NCI-H187 (cell line): ENCODE measurements around the gene ITGB2.
"Not testable (repeated sequence)": the region's sequence is repeated elsewhere in the genome, so short reads cannot be mapped to it uniquely, and the experiment has no call there.

ENCODE experiments used
- DNase-seq, 2 experiments: peaks; one replicate each; lab custom pipeline; 2025; lab: John Stamatoyannopoulos, UW

Gene ITGB2

DNA sequence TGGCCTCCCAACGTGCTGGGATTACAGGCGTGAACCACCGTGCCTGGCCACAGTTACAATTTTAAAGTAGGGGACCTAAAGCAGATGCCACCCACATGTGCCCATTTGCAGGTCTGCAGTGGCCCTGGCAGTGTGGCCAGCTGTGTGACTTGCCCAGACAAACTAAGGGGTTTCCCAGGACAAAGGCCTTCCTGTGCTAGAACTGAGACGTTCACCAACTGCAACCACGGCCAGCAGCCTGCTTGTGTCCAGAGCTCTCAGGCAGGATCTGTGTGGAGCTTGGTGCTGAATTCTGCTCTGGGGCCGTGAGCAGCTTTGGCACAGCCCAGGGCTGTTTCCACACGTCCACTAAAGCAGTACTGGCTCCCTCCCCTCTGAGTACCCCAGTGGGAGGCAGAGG, 36.6 kb downstream of the ITGB2 start:
- no peak for DNase-seq

DNA sequence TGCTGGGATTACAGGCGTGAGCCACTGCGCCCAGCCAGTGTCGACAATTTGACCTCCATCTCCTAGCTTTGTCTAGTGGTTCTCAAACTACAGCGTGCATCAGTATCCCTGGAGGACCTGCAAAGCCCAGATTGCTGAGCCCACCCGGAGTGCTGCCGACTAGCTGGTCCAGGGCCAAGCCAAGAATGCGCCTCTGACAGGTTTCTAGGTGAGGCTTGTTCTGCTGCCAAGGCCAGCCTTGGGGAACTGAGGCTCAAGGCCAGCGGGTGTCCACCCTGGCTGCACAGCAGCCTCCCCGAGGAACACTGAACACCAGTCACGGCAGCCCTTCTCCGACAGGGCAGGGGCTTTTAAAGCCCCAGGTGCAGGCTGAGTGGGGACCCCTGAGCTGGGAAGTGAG, 37.4 kb downstream of the ITGB2 start:
- no peak for DNase-seq

- no peak for DNase-seq
These were observed 39.4 kb downstream of the ITGB2 start for GRCh38 chr21:44881198-44881872.

DNA sequence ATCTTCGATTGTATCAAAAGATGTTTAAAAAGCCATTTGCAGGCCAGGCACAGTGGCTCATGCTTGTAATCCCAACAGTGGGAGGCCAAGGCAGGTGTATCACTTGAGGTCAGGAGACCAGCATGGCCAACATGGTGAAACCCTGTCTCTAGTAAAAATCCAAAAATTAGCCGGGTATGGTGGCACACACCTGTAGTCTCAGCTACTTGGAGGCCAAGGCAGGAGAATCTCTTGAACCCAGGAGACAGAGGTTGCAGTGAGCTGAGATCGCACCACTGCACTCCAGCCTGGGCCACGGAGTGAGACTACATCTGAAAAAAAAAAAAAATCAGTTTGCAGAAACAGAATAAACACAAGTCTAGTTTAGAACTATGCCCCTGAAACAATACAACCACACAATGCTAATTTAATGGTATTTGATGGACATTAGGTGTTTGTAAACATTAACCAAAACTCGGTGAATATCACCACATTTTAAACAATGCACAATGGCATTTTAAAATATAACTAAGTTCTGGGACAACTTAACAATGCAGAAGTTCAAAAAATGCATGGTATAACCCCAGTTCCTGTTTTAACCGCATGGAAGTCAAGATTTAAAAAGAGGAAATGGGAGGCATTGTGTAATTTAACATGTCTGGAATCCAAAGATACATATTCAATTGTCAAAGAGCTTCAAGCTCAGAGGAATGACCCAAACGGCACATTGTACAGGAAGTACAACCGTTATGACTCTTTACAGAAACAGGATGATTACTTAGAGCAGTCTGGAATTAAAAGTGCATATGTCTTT, 40.1 kb downstream of the ITGB2 start:
- DNase-seq = no peak

DNA sequence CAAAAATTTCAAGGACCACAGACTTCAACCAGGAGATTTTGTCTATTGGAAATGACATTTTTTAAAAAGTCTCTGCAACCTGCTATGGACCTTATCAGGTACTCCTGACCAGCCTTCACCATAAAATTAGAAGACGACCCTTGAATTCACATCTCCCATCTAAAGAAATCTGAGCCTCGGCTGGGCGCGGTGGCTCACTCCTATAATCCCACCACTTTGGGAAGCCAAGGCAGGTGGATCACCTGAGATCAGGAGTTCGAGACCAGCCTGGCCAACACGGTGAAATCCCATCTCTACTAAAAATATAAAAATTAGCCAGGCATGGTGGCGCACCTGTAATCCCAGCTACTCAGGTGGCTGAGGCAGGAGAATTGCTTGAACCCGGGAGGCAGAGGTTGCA, 41.5 kb downstream of the ITGB2 start:
- not testable (repeated sequence) for DNase-seq

- no peak for DNase-seq
These were observed 42.4 kb downstream of the ITGB2 start for GRCh38 chr21:44878053-44878982.

DNA sequence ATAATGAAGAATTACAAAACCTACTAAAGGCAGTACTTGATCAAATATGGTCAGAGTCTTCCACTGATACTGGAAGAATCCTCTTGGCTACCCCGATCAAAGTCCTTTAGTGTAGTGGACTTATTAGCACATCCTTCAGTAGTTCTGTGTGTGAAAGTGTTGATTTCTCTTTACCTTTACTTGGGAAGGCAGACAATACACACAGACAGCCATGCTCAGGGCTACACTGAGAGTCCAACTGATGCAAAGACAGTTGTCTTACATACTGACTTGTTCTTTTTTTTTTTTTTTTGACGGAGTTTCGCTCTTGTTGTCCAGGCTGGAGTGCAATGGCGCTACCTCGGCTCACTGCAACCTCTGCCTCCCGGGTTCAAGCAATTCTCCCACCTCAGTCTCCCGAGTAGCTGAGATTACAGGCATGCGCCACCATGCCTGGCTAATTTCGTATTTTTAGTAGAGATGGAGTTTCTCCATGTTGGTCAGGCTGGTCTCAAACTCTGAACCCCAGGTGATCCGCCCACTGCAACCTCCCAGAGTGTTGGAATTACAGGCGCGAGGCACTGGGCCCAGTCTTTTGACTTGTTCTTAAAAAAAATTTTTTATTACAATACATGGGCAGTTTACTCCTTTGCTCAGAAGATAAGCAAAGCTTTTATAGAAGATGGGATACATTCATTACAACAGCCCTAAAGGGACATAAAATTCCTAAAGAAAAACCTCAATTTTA, 43.7 kb downstream of the ITGB2 start:
- no peak for DNase-seq

DNA sequence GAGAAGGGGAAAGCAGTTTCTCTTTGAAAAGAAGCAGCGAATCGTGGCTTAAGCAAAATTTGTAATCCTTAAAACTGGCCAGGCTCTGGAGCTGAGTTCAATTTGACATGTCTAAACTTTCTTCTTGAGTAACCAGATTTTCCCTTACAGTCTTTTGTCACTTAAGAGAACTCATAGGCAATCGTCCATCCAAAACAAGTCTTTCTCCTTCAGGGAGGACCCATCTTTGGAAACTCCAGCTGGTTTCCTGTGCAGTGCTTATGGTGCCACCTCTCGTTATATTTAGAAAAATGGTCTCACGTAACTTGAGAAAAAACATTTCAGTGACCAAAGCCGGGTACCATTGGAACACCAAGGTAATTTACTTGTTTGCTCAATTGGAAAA, 45.4 kb downstream of the ITGB2 start:
- DNase-seq = no peak

DNA sequence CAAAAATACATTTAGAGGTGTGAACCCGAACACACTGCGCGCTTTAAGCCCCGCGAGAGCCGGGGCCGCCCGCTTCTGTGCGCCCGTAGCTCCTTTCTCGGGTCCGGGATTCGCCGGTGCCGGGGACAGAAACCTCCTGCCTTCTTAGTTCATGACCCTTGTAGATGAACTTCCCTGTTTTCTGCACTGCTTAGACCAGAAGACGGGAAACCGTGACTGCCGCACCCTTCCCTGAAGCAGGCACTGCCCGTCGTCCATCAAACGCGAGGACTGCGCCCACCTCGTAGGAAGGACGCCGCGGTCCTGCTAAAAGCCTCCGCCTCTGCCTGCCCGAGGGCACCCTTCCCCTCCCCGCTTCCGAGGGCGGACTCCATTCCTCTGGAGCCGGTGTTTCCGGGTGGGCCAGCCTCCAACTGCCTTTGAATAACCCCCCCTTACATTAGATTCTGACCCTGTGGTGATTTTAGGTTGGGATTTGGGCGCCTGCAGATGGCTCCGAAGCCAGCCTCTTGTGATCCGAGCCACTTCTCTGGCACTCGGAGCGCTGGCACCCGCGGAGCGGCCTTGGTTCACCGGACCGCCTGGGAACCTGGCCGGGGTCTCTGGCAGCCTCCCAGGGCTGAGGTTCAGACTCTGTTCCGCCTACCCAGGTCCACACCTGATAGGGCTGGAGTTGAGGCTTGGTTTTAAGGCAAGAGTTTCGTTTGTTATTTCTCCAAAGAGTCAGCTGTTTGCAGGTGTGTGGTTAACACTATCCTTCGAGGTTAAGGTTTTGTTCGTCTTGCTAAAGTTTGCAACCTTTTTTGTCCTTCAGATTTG, 46.0 kb downstream of the ITGB2 start:
- DNase-seq = no peak

- peak in 1 of 2 experiments; percentile 38 for DNase-seq
These were observed 46.5 kb downstream of the ITGB2 start for GRCh38 chr21:44874240-44874496.

- DNase-seq = peak; percentile 93 to 98
These were observed 47.1 kb downstream of the ITGB2 start, which contains the start of gene PTTG1IP for GRCh38 chr21:44873356-44874239. Gene PTTG1IP (minus strand): TSS chr21:44873690. CDS start chr21:44873616, 74 bp downstream.

- DNase-seq = no peak
These were observed 47.9 kb downstream of the ITGB2 start for GRCh38 chr21:44872649-44873355.

- no peak for DNase-seq
These were observed 48.4 kb downstream of the ITGB2 start for GRCh38 chr21:44872323-44872648.

GRCh38 chr21:44871576-44872269, 49.0 kb downstream of the ITGB2 start:
- DNase-seq = no peak

DNA sequence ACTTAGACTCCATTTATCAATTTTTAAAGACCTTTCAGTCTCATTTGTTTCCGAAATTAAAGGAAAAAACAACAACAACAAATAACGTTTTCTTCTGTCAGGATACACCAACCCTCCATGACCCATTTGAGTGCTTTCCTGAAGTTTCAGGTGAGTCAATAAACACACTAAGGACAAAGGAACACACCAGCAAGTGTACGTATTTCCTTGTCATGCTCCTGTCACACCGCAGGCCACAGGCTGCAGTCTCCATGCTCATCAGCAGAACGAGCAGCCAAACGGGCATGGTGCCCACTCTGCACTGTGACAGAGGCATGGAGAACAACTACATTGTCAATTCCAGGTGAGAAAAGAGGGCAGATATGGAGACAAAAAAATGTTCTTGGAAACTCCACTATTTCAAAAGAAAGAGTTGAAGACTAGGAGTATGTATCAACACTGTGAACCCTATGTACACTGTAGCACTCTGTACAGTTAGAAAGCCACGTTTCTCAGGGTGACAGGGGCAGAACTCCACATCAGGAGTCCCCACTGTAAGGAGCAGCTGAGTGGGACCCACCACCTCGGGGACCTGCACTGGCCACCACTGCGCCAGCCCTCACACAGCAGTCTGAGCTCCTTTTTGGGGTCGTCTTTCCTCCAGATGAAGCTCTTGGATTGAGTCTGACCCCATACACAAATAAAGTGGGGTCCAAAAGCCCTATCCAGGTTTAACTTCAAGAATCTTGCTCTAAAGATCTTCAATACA, 49.8 kb downstream of the ITGB2 start:
- no peak for DNase-seq

DNA sequence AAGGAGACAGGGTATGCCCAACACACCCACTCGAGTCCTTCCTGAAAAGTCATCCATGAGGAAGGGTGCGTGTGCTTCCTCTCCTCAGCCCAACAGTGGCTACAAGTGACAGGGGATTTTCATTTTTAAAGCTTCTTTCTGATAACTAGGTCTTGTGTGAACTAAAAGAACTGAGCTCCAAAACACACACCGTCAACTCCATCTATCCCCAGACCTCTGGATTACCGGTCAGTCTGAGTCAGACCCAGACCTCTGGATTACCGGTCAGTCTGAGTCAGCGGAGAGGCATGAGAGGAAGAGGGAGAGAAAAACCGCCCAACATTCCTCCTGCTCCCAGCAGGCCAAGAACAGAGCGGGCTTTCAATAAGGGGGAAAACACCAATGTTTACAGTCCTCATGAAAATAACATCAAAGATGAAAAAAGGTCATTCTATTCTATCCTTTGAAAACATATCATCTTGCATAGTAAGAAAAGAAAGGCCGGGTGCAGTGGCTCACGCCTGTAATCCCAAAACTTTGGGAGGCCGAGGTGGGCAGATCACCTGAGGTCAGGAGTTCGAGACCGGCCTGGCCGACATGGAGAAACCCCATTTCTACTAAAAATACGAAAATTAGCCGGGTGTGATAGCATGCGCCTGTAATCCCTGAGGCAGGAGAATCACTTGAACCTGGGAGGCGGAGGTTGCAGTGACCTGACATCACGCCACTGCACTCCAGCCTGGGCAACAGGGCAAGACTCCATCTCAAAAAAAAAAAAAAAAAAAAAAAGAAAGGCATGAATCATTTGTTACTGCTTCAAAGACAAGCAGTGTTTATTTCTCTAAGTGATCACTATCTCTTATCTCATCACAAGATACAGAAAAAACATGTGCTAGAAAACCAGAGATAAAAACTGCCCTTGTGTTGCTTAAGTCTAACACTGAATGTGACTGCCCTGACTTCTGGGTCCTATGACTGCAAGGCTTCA, 50.6 kb downstream of the ITGB2 start:
- no peak for DNase-seq

GRCh38 chr21:44868707-44869106, 52.0 kb downstream of the ITGB2 start:
- DNase-seq = no peak
